GM23248 (cell line): ENCODE results near the gene UBE2QL1. TPM values are rescaled to one million over a fixed set of nuclear protein-coding genes. Genes with fewer than 3 reads are reported as not detected.

Experiments used
- DNase-seq: peaks from one replicate; pipeline ENCODE4 v3.0.0-alpha.2; 2015
- H2AFZ ChIP-seq: fragments of 200-600 bp; sonication (generic); 2 replicates; pipeline ENCODE4 v1.6.1; 2016; ENCODE audit warnings: antibody characterized with exemption
- H3F3A ChIP-seq: fragments of 200-600 bp; sonication (generic); 2 replicates; pipeline ENCODE4 v1.6.1; 2016; ENCODE audit warnings: mild to moderate bottlenecking, antibody characterized with exemption, mixed run types; ENCODE audit not compliant: insufficient read depth
- H3K27ac ChIP-seq: fragments of 200-600 bp; sonication (generic); 2 replicates; pipeline ENCODE4 v1.5.1; 2016; ENCODE audit warnings: mild to moderate bottlenecking
- H3K27me3 ChIP-seq: fragments of 200-600 bp; sonication (generic); replicated peaks from 2 replicates; pipeline ENCODE4 v1.6.1; 2016; ENCODE audit warnings: mild to moderate bottlenecking; ENCODE audit not compliant: insufficient read depth
- H3K36me3 ChIP-seq: fragments of 200-600 bp; sonication (generic); 2 replicates; pipeline ENCODE4 v1.6.1; 2016; ENCODE audit warnings: low read depth, mild to moderate bottlenecking
- H3K4me1 ChIP-seq: fragments of 200-600 bp; sonication (generic); 2 replicates; pipeline ENCODE4 v1.6.1; 2016; ENCODE audit warnings: mild to moderate bottlenecking; ENCODE audit not compliant: insufficient read depth
- H3K4me2 ChIP-seq: fragments of 200-600 bp; sonication (generic); one replicate; pipeline ENCODE4 v1.6.1; 2016; ENCODE audit warnings: mild to moderate bottlenecking; ENCODE audit not compliant: unreplicated experiment
- H3K4me3 ChIP-seq: fragments of 200-600 bp; sonication (generic); 2 replicates; pipeline ENCODE4 v1.5.1; 2016; ENCODE audit warnings: mild to moderate bottlenecking
- H3K79me2 ChIP-seq: fragments of 200-600 bp; sonication (generic); 2 replicates; pipeline ENCODE4 v1.6.1; 2016; ENCODE audit warnings: mild to moderate bottlenecking; ENCODE audit not compliant: insufficient read depth
- H3K9ac ChIP-seq: fragments of 200-600 bp; sonication (generic); 2 replicates; pipeline ENCODE4 v1.6.1; 2016; ENCODE audit warnings: mild to moderate bottlenecking
- H3K9me2 ChIP-seq: fragments of 200-600 bp; sonication (generic); 2 replicates; pipeline ENCODE4 v1.6.1; 2016; ENCODE audit warnings: mixed run types, mild to moderate bottlenecking, moderate library complexity; ENCODE audit not compliant: insufficient read depth
- H3K9me3 ChIP-seq: fragments of 200-600 bp; sonication (generic); one replicate; pipeline ENCODE4 v1.6.1; 2017; ENCODE audit warnings: low read depth
- H4K20me1 ChIP-seq: fragments of 200-600 bp; sonication (generic); 2 replicates; pipeline ENCODE4 v1.6.0; 2016; ENCODE audit not compliant: insufficient read depth
- EZH2 ChIP-seq: fragments of 200-600 bp; sonication (generic); IDR thresholded peaks from 2 replicates; pipeline ENCODE4 v1.6.1; 2018; ENCODE audit warnings: antibody characterized with exemption, mild to moderate bottlenecking; ENCODE audit not compliant: insufficient read depth, poor library complexity, severe bottlenecking
- EZH2phosphoT487 ChIP-seq: fragments of 200-600 bp; sonication (generic); IDR thresholded peaks from 2 replicates; pipeline ENCODE4 v1.6.1; 2018; ENCODE audit warnings: antibody characterized with exemption, moderate library complexity, mild to moderate bottlenecking, low read depth; ENCODE audit not compliant: insufficient read depth
- WGBS, 2 experiments: methylation state at CpG; one replicate each; pipeline ENCODE4 v1.1.6; 2015 to 2017; ENCODE audit warnings: low lambda C conversion rate in 2 of 2, low coverage in 1 of 2; ENCODE audit errors: missing lambda C conversion rate in 2 of 2; 5-methylcytosine and 5-hydroxymethylcytosine counted together
- in situ Hi-C: fragments of 300-500 bp; cut with MboI; formaldehyde crosslinking; loops from 2 replicates; pipeline ENCODE4 v1.15.0; 2020
- polyA plus RNA-seq: library from polyadenylated mRNA; unstranded; fragments of >200 nt; fragmentation: Nextera tagmentation; extraction: Ambion mirVana; gene quantifications from 2 replicates; pipeline ENCODE4 v1.2.1, GENCODE V29; 2016
- total RNA-seq: library from RNA; depleted of rRNA; stranded (reverse); fragments of >200 nt; shearing (Covaris generic); gene quantifications from 2 replicates; pipeline ENCODE4 v1.2.3, GENCODE V29; 2014

UBE2QL1 gene
- total and polyA plus RNA-seq, 2 experiments from 2014 or later: not detected

DNA sequence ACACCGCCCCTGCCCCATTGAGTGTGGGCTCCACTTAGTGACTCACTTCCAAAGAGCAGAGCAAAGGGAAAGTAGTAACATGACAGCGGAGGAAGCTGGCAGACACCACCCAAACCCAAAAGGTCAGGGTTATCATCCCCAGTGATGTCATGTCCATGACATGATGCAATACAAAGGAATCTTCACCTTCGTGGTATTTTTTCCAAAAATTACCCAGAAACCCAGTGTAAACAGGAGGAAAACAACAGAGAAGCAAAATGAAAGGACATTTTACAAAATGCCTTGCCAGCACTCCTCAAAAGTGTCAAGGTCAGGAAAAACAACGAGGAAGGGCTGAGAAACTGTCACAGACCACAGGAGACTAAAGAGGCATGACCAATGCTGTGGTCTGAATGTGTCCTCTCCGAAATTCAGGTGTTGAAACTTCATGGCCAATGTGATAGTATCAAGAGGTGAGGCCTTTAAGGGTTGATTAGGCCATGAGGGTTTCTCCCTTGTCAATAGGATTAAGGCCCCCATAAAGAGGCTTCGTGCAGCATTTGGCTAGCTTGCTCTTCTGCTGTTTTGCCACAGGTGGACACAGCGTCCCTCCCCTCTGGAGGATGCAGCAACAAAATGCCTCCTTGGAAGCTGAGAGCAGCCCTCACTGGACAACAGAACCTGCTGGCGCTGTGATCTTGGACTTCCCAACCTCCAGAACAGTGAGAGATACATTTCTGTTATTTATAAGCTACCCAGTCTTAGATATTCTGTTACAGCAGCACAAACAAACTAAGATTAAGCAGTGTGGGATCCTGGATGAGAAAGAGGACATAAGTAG, 39.8 kb upstream of the UBE2QL1 start:
- no peak for DNase-seq
- TF ChIP-seq EZH2 (no peak), EZH2phosphoT487 (no peak)
- in situ Hi-C loops: no loop called here
- H3K36me3 ChIP-seq: no peaks in the 10 kb centered on the region
- no peak overlapping the region for H2AFZ ChIP-seq
- no peak overlapping the region for H3K27ac ChIP-seq
- no peak overlapping the region for H3K9ac ChIP-seq
- no peak overlapping the region for H3K4me2 ChIP-seq
- no peaks in the 10 kb centered on the region for H3K9me3 ChIP-seq
- H3K9me2 ChIP-seq: no peaks in the 10 kb centered on the region
- H3K4me1 ChIP-seq: no peaks in the 10 kb centered on the region
- H3K4me3 ChIP-seq: no peak overlapping the region
- H4K20me1 ChIP-seq: no peaks in the 10 kb centered on the region
- peaks cover 16% of the 10 kb centered on the region for H3K27me3 ChIP-seq
- no peaks in the 10 kb centered on the region for H3K79me2 ChIP-seq
- 32 to 36% methylated on average over 8 of the region's 8 CpGs for WGBS, 2 experiments
- H3F3A ChIP-seq: no peaks in the 10 kb centered on the region; the same call in 1 of the 2 replicates

DNA sequence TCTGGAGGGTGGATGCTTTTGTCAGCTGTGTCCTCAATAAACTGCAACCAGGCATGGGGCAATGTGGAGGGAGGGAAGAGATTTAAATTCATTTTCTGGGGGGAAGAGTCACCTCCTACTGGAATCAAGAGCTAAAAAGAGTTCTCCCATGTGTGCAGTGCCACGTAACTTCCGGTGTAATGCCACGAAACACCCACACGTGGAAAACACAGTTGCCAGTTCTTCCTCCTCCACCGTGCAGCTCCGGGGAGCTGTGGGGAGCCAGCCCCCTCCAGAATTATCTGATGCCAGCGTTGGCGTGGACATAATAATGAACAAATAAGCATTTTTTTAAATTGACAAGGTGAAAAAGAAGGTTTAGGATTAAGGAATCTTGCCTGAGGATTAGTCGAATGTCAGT, 38.2 kb upstream of the UBE2QL1 start:
- Histone ChIP-seq H3K27me3 (peaks cover 16% of the 10 kb centered on the region), H4K20me1 (no peaks in the 10 kb centered on the region), H2AFZ (no peak overlapping the region), H3K4me3 (no peak overlapping the region), H3K9me2 (no peaks in the 10 kb centered on the region), H3K9ac (no peak overlapping the region), H3F3A (no peaks in the 10 kb centered on the region), H3K9me3 (no peaks in the 10 kb centered on the region), H3K79me2 (no peaks in the 10 kb centered on the region), H3K27ac (no peak overlapping the region), H3K36me3 (no peaks in the 10 kb centered on the region), H3K4me2 (no peak overlapping the region), H3K4me1 (no peaks in the 10 kb centered on the region)
- TF ChIP-seq EZH2 (no peak), EZH2phosphoT487 (no peak)
- in situ Hi-C loops: no loop called here
- 53 to 61% methylated on average over 9 of the region's 9 CpGs for WGBS, 2 experiments
- DNase-seq: no peak

DNA sequence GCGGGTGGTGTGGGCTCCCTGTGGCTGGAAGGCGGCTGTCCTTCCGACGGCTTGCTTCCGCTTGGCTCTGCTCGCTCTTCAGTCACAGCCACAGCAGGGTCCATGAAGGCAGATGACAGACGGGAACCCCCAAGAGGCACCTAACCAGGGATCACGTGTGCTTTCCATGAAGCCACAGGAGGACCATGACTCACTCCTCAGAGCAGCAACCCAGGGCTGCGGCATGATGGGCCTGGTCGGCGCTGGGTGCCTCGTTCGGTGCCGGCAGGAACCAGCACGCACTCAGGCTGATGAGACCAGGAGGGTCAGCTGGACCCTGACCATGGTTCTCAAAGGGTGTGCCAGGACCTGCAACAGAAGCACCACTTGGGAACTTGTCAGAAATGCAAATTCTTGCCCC, 37.5 kb upstream of the UBE2QL1 start:
- no peak overlapping the region for H3K27ac ChIP-seq
- H3K4me3 ChIP-seq: no peak overlapping the region
- no peak overlapping the region for H3K9ac ChIP-seq
- TF ChIP-seq EZH2phosphoT487 (no peak), EZH2 (no peak)
- no peaks in the 10 kb centered on the region for H3K79me2 ChIP-seq
- no peaks in the 10 kb centered on the region for H4K20me1 ChIP-seq
- no peaks in the 10 kb centered on the region for H3K4me1 ChIP-seq
- in situ Hi-C loops: no loop called here
- H2AFZ ChIP-seq: no peak overlapping the region
- no peaks in the 10 kb centered on the region for H3K9me2 ChIP-seq
- no peaks in the 10 kb centered on the region for H3K36me3 ChIP-seq
- DNase-seq: no peak
- no peaks in the 10 kb centered on the region for H3K9me3 ChIP-seq
- peaks cover 16% of the 10 kb centered on the region for H3K27me3 ChIP-seq
- H3F3A ChIP-seq: no peaks in the 10 kb centered on the region
- WGBS, 2 experiments: 76 to 80% methylated on average over 15 of the region's 15 CpGs
- H3K4me2 ChIP-seq: no peak overlapping the region

DNA sequence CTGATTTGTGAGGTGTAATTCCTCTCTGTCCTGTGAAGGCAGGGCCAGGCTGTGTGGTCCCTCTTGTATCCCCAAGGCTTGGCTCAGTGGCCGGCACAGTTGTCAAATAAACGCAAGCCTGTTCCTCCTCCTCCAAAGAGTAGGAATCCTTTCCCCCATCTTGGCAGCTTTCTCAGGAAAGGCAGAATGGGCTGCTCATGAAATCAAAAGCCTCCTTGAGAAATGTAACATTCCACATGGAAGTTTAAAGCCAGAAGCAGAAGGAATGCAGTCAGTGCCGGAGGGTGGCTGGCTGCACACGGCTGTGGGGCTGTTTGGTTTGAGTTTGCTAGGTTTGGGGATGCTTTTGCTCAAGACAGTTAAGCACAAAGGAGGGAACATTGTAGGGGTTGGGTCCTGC, 35.8 kb upstream of the UBE2QL1 start:
- Histone ChIP-seq H3K36me3 (no peaks in the 10 kb centered on the region), H2AFZ (no peak overlapping the region), H3K4me3 (no peak overlapping the region), H3K27me3 (peaks cover 10% of the 10 kb centered on the region; the same call in 1 of the 2 replicates), H3K79me2 (no peaks in the 10 kb centered on the region), H3K27ac (no peak overlapping the region), H3F3A (no peaks in the 10 kb centered on the region), H3K4me1 (no peaks in the 10 kb centered on the region), H3K9me2 (no peaks in the 10 kb centered on the region), H3K9ac (no peak overlapping the region), H4K20me1 (no peaks in the 10 kb centered on the region), H3K9me3 (no peaks in the 10 kb centered on the region), H3K4me2 (no peak overlapping the region)
- DNase-seq: no peak
- in situ Hi-C loops: no loop called here
- TF ChIP-seq EZH2phosphoT487 (no peak), EZH2 (no peak)
- 42 to 56% methylated on average over 4 of the region's 4 CpGs for WGBS, 2 experiments

DNA sequence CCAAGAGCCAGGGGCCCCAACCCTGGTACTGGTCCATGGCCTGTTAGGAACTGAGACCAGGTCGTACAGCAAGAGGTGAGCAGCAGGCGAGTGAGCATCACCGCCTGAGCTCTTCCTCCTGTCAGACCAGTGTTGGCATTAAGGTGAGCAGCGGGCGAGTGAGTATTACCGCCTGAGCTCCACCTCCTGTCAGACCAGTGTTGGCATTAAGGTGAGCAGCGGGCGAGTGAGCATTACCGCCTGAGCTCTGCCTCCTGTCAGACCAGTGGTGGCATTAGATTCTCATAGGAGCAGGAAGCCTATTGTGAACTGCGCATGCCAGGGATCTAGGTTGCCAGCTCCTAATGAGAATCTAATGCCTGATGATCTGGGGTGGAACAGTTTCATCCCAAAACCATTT, 31.0 kb upstream of the UBE2QL1 start:
- Histone ChIP-seq H3K79me2 (no peaks in the 10 kb centered on the region), H3K4me1 (no peaks in the 10 kb centered on the region), H3K4me3 (no peak overlapping the region), H3K4me2 (no peak overlapping the region), H2AFZ (no peak overlapping the region), H3F3A (no peaks in the 10 kb centered on the region), H3K9me2 (no peaks in the 10 kb centered on the region), H3K36me3 (no peaks in the 10 kb centered on the region), H3K27me3 (peaks cover 6% of the 10 kb centered on the region; the same call in 1 of the 2 replicates), H3K9me3 (no peaks in the 10 kb centered on the region), H3K27ac (no peak overlapping the region), H3K9ac (no peak overlapping the region), H4K20me1 (no peaks in the 10 kb centered on the region)
- WGBS, 2 experiments: 74 to 82% methylated on average over 10 of the region's 10 CpGs
- TF ChIP-seq EZH2phosphoT487 (no peak), EZH2 (no peak)
- in situ Hi-C loops: no loop called here
- DNase-seq: no peak
